Subcutaneous abdominal adipose tissue (tissue), 5 donors: Measurements from ENCODE around the gene ZSWIM3.

Source experiments
- H3K27ac ChIP-seq: one replicate; pipeline ENCODE4 v1.7.0; 2013; ENCODE audit warnings: low read depth, mild to moderate bottlenecking, inconsistent platforms, low read length, moderate library complexity
- H3K27me3 ChIP-seq, 5 donors: one replicate each; pipeline ENCODE4 v1.7.0; 2013; ENCODE audit warnings: low read length in 5 of 5, inconsistent platforms in 1 of 5; ENCODE audit not compliant: control insufficient read depth in 5 of 5, insufficient read depth in 4 of 5
- H3K36me3 ChIP-seq, 5 donors: one replicate each; pipeline ENCODE4 v1.7.0; 2013; ENCODE audit warnings: low read length in 5 of 5; ENCODE audit not compliant: control insufficient read depth in 5 of 5, insufficient read depth in 5 of 5
- H3K4me1 ChIP-seq, 5 donors: one replicate each; pipeline ENCODE4 v1.7.0; 2013; ENCODE audit warnings: low read length in 5 of 5, mild to moderate bottlenecking in 3 of 5, moderate library complexity in 1 of 5; ENCODE audit not compliant: control insufficient read depth in 5 of 5, insufficient read depth in 5 of 5
- H3K4me3 ChIP-seq, 5 donors: one replicate each; pipeline ENCODE4 v1.7.0; 2013; ENCODE audit warnings: low read length in 5 of 5, low read depth in 1 of 5
- H3K9ac ChIP-seq, 5 donors: one replicate each; pipeline ENCODE4 v1.7.0; 2013; ENCODE audit warnings: low read length in 5 of 5, mild to moderate bottlenecking in 4 of 5, moderate library complexity in 3 of 5
- H3K9me3 ChIP-seq, 5 donors: one replicate each; pipeline ENCODE4 v1.7.0; 2013; ENCODE audit warnings: low read length in 5 of 5; ENCODE audit not compliant: control insufficient read depth in 5 of 5
- donor health status: healthy.
- donor health status: healthy.
- donor health status: healthy.
- donor health status: healthy.
- donor health status: healthy.

The ZSWIM3 gene

DNA sequence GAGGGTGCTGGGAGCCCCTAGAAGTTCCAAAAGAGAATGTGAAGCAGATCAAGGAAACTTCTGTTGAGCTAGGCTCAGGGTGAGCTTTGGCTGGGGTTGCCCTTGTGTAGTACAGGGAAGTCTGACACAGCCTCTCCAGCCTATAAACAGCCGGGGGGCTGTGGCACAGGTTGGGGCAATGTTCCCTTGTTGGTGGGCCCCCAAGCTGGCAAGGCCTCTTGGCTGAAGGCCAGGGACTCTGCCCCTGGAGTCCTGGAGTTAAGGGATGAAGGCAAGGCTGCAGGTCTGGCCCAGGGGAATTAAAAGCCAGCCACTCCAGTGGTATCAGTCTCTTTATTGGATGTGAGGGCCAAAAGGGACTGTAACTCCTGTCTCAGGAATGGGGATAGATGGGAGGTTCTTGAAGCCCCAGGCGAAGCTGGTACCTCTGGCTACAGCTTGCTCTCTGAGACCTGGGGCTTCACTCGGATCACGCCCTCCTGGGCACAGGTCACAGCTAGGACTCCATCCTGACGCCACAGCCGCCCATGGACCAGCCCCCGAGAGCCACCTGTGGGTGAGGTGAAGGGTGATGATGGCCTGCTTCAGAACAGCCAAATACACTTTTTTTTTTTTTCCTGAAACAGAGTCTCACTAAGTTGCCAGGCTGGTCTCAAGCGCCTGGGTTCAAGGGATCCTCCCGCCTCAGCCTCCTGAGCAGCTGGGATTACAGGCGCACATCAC, 15.8 kb upstream of the ZSWIM3 start:
- peak overlapping the region in 1 of 5 donors; percentile 23 for H3K9ac ChIP-seq
- peak overlapping the region; percentile 69 for H3K27ac ChIP-seq
- peaks cover 4 to 53% (median 32%) of the 10 kb centered on the region in 5 donors for H3K4me1 ChIP-seq
- H3K36me3 ChIP-seq: peaks cover 4 to 76% (median 61%) of the 10 kb centered on the region in 5 donors
- H3K9me3 ChIP-seq: no peaks in the 10 kb centered on the region
- H3K27me3 ChIP-seq: no peaks in the 10 kb centered on the region
- H3K4me3 ChIP-seq: no peak overlapping the region

GRCh38 chr20:45842169-45842812, 15.1 kb upstream of the ZSWIM3 start:
- Histone ChIP-seq H3K9me3 (no peaks in the 10 kb centered on the region), H3K27ac (peak overlapping the region; percentile 69), H3K9ac (peak overlapping the region in 3 of 5 donors; percentile 1 to 29 (median 23)), H3K4me1 (peaks cover 4 to 46% (median 25%) of the 10 kb centered on the region in 5 donors), H3K27me3 (no peaks in the 10 kb centered on the region), H3K36me3 (peaks cover 4 to 75% (median 62%) of the 10 kb centered on the region in 5 donors), H3K4me3 (no peak overlapping the region)

- H3K9ac ChIP-seq: no peak overlapping the region
- H3K4me1 ChIP-seq: peaks cover 4 to 43% (median 23%) of the 10 kb centered on the region in 5 donors
- no peaks in the 10 kb centered on the region for H3K27me3 ChIP-seq
- H3K9me3 ChIP-seq: no peaks in the 10 kb centered on the region
- peak overlapping the region; percentile 69 for H3K27ac ChIP-seq
- peaks cover 4 to 80% (median 68%) of the 10 kb centered on the region in 5 donors for H3K36me3 ChIP-seq
- no peak overlapping the region for H3K4me3 ChIP-seq
These were observed 13.9 kb upstream of the ZSWIM3 start for GRCh38 chr20:45843506-45843905.

GRCh38 chr20:45845452-45845851, 12.0 kb upstream of the ZSWIM3 start:
- Histone ChIP-seq H3K36me3 (peaks cover 2 to 71% (median 67%) of the 10 kb centered on the region in 5 donors), H3K4me3 (no peak overlapping the region), H3K27ac (no peak overlapping the region), H3K9ac (no peak overlapping the region), H3K4me1 (peaks cover 4 to 41% (median 23%) of the 10 kb centered on the region in 5 donors), H3K27me3 (no peaks in the 10 kb centered on the region), H3K9me3 (no peaks in the 10 kb centered on the region)

DNA sequence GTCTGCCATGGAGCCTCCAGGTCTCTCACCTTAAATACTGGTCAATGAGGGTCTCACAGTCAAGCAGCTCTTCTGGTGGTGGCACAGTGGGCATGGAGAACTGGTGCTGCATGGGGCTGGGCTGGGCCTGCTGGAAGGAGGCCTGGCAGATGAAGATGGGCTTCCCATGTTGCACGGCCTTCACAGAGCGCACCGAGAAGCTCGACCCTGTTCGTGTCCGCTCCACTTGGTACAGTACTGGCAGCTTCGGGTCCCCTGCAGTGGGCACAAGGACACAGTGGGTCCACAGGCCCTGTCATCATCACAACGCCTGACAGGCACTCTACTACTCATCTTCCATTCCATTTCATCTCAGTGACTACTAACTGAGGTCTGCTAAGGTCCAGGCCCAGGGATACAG, 9.0 kb upstream of the ZSWIM3 start:
- Histone ChIP-seq H3K27ac (no peak overlapping the region), H3K36me3 (peaks cover 5 to 63% (median 51%) of the 10 kb centered on the region in 5 donors), H3K4me1 (peaks cover 0 to 12% (median 3%) of the 10 kb centered on the region in 5 donors), H3K9me3 (no peaks in the 10 kb centered on the region), H3K4me3 (no peak overlapping the region), H3K9ac (no peak overlapping the region), H3K27me3 (no peaks in the 10 kb centered on the region)

- peak overlapping the region in 1 of 5 donors; percentile 17 for H3K9ac ChIP-seq
- peaks cover 7 to 63% (median 48%) of the 10 kb centered on the region in 5 donors for H3K36me3 ChIP-seq
- H3K27ac ChIP-seq: no peak overlapping the region
These were observed 8.3 kb upstream of the ZSWIM3 start for GRCh38 chr20:45848969-45849582.

DNA sequence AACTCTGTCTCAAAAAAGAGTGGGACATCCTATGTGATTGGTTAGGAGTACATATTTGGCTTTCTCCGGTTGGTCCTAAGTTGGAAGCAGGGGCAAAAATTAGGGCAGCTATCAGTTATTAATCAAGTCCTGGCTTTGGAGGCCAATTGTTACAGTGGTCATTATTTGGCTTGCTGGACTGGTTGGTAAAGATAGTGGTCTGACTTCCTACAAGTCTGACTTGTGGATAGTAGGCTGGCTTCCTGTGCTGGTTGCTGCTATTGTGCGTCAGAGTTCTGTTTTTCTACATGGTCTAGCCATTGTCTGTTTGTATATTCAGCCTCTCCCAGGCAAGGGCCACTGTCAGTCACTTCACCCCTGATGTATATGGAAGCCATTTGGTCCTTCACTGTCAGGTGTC, 7.2 kb upstream of the ZSWIM3 start:
- Histone ChIP-seq H3K27ac (no peak overlapping the region), H3K4me3 (no peak overlapping the region), H3K9me3 (no peaks in the 10 kb centered on the region), H3K27me3 (no peaks in the 10 kb centered on the region), H3K9ac (no peak overlapping the region), H3K36me3 (peaks cover 5 to 63% (median 43%) of the 10 kb centered on the region in 5 donors), H3K4me1 (peaks cover 0 to 11% (median 10%) of the 10 kb centered on the region in 5 donors)

More at GRCh38 chr20:45848969-45849582, 8.3 kb upstream of the ZSWIM3 start:
- peaks cover 0 to 7% (median 2%) of the 10 kb centered on the region in 5 donors for H3K4me1 ChIP-seq
- H3K4me3 ChIP-seq: no peak overlapping the region
- H3K9me3 ChIP-seq: no peaks in the 10 kb centered on the region
- H3K27me3 ChIP-seq: no peaks in the 10 kb centered on the region

GRCh38 chr20:45850926-45851325, 6.5 kb upstream of the ZSWIM3 start:
- no peaks in the 10 kb centered on the region for H3K9me3 ChIP-seq
- H3K36me3 ChIP-seq: peaks cover 5 to 58% (median 36%) of the 10 kb centered on the region in 5 donors
- H3K27ac ChIP-seq: no peak overlapping the region
- H3K27me3 ChIP-seq: no peaks in the 10 kb centered on the region
- no peak overlapping the region for H3K9ac ChIP-seq
- H3K4me1 ChIP-seq: peaks cover 0 to 14% (median 12%) of the 10 kb centered on the region in 5 donors
- no peak overlapping the region for H3K4me3 ChIP-seq

- Histone ChIP-seq H3K27ac (no peak overlapping the region), H3K36me3 (peaks cover 5 to 54% (median 30%) of the 10 kb centered on the region in 5 donors), H3K9ac (no peak overlapping the region), H3K4me3 (no peak overlapping the region), H3K27me3 (no peaks in the 10 kb centered on the region), H3K9me3 (no peaks in the 10 kb centered on the region), H3K4me1 (peaks cover 0 to 20% (median 17%) of the 10 kb centered on the region in 5 donors)
These were observed 5.9 kb upstream of the ZSWIM3 start for GRCh38 chr20:45851501-45851900.

- Histone ChIP-seq H3K4me1 (peaks cover 0 to 26% (median 22%) of the 10 kb centered on the region in 5 donors), H3K27me3 (no peaks in the 10 kb centered on the region), H3K9ac (no peak overlapping the region), H3K36me3 (peaks cover 5 to 47% (median 25%) of the 10 kb centered on the region in 5 donors), H3K4me3 (no peak overlapping the region), H3K9me3 (no peaks in the 10 kb centered on the region), H3K27ac (no peak overlapping the region)
These were observed 5.1 kb upstream of the ZSWIM3 start for GRCh38 chr20:45852326-45852725.
